Activated B cell treated with CpG ODN at 0.5 μM for 24 hours (primary cell): ENCODE measurements around the gene MYB. TPM values are rescaled to one million over a fixed set of nuclear protein-coding genes. Genes with fewer than 3 reads are reported as not detected.

Experiments used
- ATAC-seq: fragments of 200-7000 bp; cut with Tn5 transposase; one replicate; pipeline ENCODE4 v1.10.0; 2021; ENCODE audit warnings: low read depth, mild to moderate bottlenecking, moderate library complexity
- CTCF ChIA-PET: fragments of 350-600 bp; sonication (Branson Sonifier 250); formaldehyde crosslinking; loops from one replicate; lab custom pipeline; 2021; ENCODE audit warnings: antibody characterized with exemption; lab: Charles Lee
- POLR2A ChIA-PET: fragments of 350-600 bp; sonication (Branson Sonifier 250); formaldehyde crosslinking; loops from one replicate; lab custom pipeline; 2021; ENCODE audit warnings: antibody characterized with exemption; lab: Charles Lee
- DNase-seq: peaks from one replicate; pipeline ENCODE4 v3.0.0; 2022
- H3K27ac Mint-ChIP-seq: one replicate; pipeline ENCODE4 v1.8.0; 2020; ENCODE audit warnings: mixed read lengths
- H3K27me3 Mint-ChIP-seq: one replicate; pipeline ENCODE4 v1.8.0; 2021; ENCODE audit warnings: mixed read lengths
- H3K36me3 Mint-ChIP-seq: one replicate; pipeline ENCODE4 v1.8.0; 2021; ENCODE audit warnings: low read depth, mixed read lengths
- H3K4me1 Mint-ChIP-seq: one replicate; pipeline ENCODE4 v1.8.0; 2021; ENCODE audit warnings: mixed read lengths
- H3K4me3 Mint-ChIP-seq: one replicate; pipeline ENCODE4 v1.8.0; 2020; ENCODE audit warnings: mild to moderate bottlenecking, mixed read lengths
- H3K9me3 Mint-ChIP-seq: one replicate; pipeline ENCODE4 v1.8.0; 2020; ENCODE audit warnings: mixed read lengths
- intact Hi-C: fragments of 100-400 bp; cut with micrococcal nuclease; formaldehyde crosslinking; loops from one replicate; pipeline ENCODE4 v1.15.1; 2024
- total RNA-seq: library from RNA; stranded (reverse); gene quantifications from 2 replicates; pipeline ENCODE4 v1.2.3, GENCODE V29; 2022
- TF ChIP-seq, protein P1 (sequence below): fragments of 200-600 bp; IDR thresholded peaks from one replicate; pipeline ENCODE4 v1.8.0; 2022; ENCODE audit warnings: antibody characterized with exemption, mild to moderate bottlenecking

Gene MYB
- total RNA-seq, 1 donor from 2014 or later: 3.2 TPM

DNA sequence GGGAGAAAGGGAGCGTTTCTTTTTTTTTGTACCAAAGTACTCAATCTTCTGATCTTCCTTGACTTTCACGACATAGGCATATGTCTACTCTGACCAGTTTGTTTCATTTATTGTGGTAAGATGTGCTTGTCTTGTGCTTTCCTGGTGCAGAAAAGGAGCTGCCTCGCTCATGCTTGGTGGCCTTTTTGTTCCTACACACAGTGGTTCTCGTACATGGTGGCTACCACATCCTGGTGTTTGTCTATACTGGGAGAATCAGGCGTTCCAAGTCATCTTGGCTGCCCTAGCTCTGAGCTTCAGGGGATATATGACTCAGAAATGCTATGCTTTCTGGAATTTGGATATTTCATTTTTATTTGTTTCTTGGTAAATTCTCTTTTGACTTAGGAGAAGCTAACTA is 31.8 kb downstream of the MYB start:
- intact Hi-C loops: no loop called here
- TF ChIP-seq, protein P1, sequence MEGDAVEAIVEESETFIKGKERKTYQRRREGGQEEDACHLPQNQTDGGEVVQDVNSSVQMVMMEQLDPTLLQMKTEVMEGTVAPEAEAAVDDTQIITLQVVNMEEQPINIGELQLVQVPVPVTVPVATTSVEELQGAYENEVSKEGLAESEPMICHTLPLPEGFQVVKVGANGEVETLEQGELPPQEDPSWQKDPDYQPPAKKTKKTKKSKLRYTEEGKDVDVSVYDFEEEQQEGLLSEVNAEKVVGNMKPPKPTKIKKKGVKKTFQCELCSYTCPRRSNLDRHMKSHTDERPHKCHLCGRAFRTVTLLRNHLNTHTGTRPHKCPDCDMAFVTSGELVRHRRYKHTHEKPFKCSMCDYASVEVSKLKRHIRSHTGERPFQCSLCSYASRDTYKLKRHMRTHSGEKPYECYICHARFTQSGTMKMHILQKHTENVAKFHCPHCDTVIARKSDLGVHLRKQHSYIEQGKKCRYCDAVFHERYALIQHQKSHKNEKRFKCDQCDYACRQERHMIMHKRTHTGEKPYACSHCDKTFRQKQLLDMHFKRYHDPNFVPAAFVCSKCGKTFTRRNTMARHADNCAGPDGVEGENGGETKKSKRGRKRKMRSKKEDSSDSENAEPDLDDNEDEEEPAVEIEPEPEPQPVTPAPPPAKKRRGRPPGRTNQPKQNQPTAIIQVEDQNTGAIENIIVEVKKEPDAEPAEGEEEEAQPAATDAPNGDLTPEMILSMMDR: no peak
- no peak for DNase-seq
- Mint-ChIP-seq H3K36me3 (no peaks in the 10 kb centered on the region), H3K27me3 (no peaks in the 10 kb centered on the region), H3K4me1 (peaks cover 9% of the 10 kb centered on the region), H3K4me3 (no peak overlapping the region), H3K27ac (no peak overlapping the region), H3K9me3 (no peaks in the 10 kb centered on the region)
- ChIA-PET CTCF (no interaction called here), POLR2A (no interaction called here)
- ATAC-seq: no peak

DNA sequence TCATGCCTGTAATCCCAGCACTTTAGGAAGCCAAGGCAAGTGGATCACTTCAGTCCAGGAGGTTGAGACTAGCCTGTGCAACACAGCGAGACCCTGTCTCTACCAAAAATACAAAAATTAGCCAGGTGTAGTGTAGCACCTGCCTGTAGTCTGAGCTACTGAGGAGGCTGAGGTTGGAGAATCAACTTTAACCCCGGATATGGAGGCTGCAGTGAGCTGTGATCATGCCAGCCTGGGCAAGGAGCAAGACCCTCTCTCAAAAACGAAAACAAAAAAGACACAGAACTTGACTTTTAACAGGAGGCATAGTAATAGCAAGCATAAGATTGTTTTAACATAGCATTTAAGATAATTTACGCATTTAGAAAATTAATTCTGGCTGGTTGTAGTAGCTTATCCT is 32.5 kb downstream of the MYB start:
- ATAC-seq: no peak
- ChIA-PET POLR2A (interaction anchor here (0.8 kb wide), 1 partner anchor 31 kb away, joined by 6 read pairs; no protein-coding TSS in a partner anchor), CTCF (no interaction called here)
- Mint-ChIP-seq H3K27me3 (no peaks in the 10 kb centered on the region), H3K36me3 (no peaks in the 10 kb centered on the region), H3K27ac (no peak overlapping the region), H3K4me3 (no peak overlapping the region), H3K9me3 (no peaks in the 10 kb centered on the region), H3K4me1 (peaks cover 9% of the 10 kb centered on the region)
- TF ChIP-seq, protein P1: no peak
- DNase-seq: no peak
- intact Hi-C loops: no loop called here

DNA sequence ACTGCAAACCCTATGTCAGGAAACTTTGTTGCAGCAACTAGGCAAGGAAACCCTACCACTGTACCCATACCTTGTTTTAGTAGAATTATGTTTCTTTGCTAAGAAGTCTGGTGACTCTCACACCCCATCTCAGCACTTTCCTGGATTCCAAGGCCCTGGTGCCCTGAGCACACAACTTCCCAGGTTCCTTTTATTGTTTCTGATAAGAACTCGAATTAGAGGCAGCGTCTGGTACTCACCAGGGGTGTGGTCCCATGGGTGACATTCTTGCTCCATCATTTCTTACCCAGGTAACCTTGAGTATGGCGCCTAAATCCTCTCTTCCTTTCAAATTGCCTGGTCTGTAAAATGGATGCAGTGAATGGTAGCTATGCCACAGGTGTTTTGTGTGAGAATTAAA is 34.1 kb downstream of the MYB start:
- TF ChIP-seq, protein P1: no peak
- Mint-ChIP-seq H3K4me3 (no peak overlapping the region), H3K4me1 (peaks cover 4% of the 10 kb centered on the region), H3K36me3 (no peaks in the 10 kb centered on the region), H3K27ac (no peak overlapping the region), H3K27me3 (no peaks in the 10 kb centered on the region), H3K9me3 (no peaks in the 10 kb centered on the region)
- no peak for ATAC-seq
- CTCF ChIA-PET: no interaction called here
- intact Hi-C loops: no loop called here
- POLR2A ChIA-PET: no interaction called here
- DNase-seq: no peak

DNA sequence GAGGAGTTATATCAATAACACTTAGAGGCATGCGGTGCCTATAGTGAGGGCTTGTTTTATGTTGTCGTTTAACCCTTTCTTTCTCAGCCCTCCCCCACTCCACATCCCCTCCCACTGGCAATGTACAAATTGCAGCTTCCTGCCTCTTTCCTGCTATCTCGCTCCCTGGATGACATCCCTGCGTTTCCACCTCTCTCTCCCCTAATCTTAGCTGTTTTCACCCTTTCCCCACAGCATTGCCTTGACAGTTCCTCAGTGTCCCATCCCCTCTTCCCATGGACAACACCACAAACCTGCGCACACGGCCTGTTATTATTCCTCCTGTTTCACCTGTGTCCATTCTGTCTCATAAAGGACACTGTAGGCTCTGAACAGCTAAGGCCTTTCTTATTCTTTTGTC is 34.5 kb downstream of the MYB start:
- ChIA-PET POLR2A (no interaction called here), CTCF (no interaction called here)
- Mint-ChIP-seq H3K9me3 (no peaks in the 10 kb centered on the region), H3K27me3 (no peaks in the 10 kb centered on the region), H3K4me1 (no peaks in the 10 kb centered on the region), H3K36me3 (no peaks in the 10 kb centered on the region), H3K4me3 (no peak overlapping the region), H3K27ac (no peak overlapping the region)
- ATAC-seq: no peak
- DNase-seq: no peak
- TF ChIP-seq, protein P1: no peak
- intact Hi-C loops: no loop called here

DNA sequence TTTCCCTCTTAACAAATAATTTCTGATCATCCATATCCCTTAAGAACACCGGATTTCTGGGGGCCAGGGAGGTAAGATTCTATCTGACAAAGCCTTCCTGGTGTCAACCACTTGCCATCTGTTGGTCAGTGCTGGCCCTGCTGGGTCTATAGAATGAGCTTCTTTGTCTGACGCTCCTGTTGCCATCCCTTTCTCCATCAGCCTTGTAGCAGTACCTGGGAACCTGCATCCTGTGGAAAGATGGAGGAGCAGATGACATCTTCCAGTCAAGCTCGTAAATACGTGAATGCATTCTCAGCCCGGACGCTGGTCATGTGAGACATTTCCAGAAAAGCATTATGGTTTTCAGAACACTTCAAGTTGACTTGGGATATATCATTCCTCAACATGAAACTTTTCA is 36.6 kb downstream of the MYB start:
- ChIA-PET CTCF (no interaction called here), POLR2A (no interaction called here)
- no peak overlapping the region for H3K4me3 Mint-ChIP-seq
- no peaks in the 10 kb centered on the region for H3K36me3 Mint-ChIP-seq
- TF ChIP-seq, protein P1: no peak
- ATAC-seq (no peak), DNase-seq (no peak)
- H3K4me1 Mint-ChIP-seq: peaks cover 2% of the 10 kb centered on the region
- H3K27ac Mint-ChIP-seq: no peak overlapping the region
- H3K9me3 Mint-ChIP-seq: no peaks in the 10 kb centered on the region
- intact Hi-C loops: no loop called here
- no peaks in the 10 kb centered on the region for H3K27me3 Mint-ChIP-seq
